ENCODE results near the gene TRIOBP. TPM values are rescaled to one million over a fixed set of nuclear protein-coding genes. Genes with fewer than 3 reads are reported as not detected.
"Not testable (repeated sequence)": the region's sequence is repeated elsewhere in the genome, so short reads cannot be mapped to it uniquely, and the experiment has no call there.

Gene TRIOBP
- total RNA-seq, 2 experiments from 2014 or later = 42.0 to 55.2 TPM

GRCh38 chr22:37684803-37685615, 11.8 kb upstream of the TRIOBP start:
- Mint-ChIP-seq H3K9me3 (ENCODE audit: low read depth) (no peaks in the 10 kb centered on the region), H3K4me1 (peaks cover 38% of the 10 kb centered on the region), H3K27me3 (no peaks in the 10 kb centered on the region), H3K36me3 (peaks cover 11% of the 10 kb centered on the region), H3K27ac (no peak overlapping the region), H3K4me3 (no peak overlapping the region)
- ATAC-seq = no peak
- DNase-seq = no peak
- CTCF ChIA-PET = interaction anchor here (0.7 to 41.1 kb wide), 9 partner anchors 8 to 135 kb away, joined by 3 to 1064 read pairs (median 5); partner anchors contain the start of genes GCAT, GGA1, LGALS1 and PDXP

GRCh38 chr22:37686002-37686982, 10.6 kb upstream of the TRIOBP start, which contains the start of gene NOL12:
Gene NOL12 (plus strand): TSS chr22:37686343. CDS start chr22:37686393, 50 bp downstream.
- no peaks in the 10 kb centered on the region for H3K9me3 Mint-ChIP-seq (ENCODE audit: low read depth)
- H3K27ac Mint-ChIP-seq = peak within 1 kb of the TSS; percentile 90
- ATAC-seq (peak; percentile 92), DNase-seq (peak; percentile 85)
- CTCF ChIA-PET = interaction anchor here (0.7 to 41.1 kb wide), 7 partner anchors 9 to 121 kb away, joined by 3 to 1064 read pairs (median 14); partner anchors contain the start of genes GCAT, GGA1, LGALS1 and PDXP
- peaks cover 27% of the 10 kb centered on the region for H3K4me1 Mint-ChIP-seq
- H3K36me3 Mint-ChIP-seq = peaks cover 14% of the 10 kb centered on the region
- H3K27me3 Mint-ChIP-seq = no peaks in the 10 kb centered on the region
- peak within 1 kb of the TSS; percentile 82 for H3K4me3 Mint-ChIP-seq

GRCh38 chr22:37690407-37690806, 6.4 kb upstream of the TRIOBP start:
- Mint-ChIP-seq H3K4me1 (peaks cover 19% of the 10 kb centered on the region), H3K27me3 (no peaks in the 10 kb centered on the region), H3K4me3 (no peak overlapping the region), H3K27ac (no peak overlapping the region), H3K9me3 (ENCODE audit: low read depth) (no peaks in the 10 kb centered on the region), H3K36me3 (peaks cover 28% of the 10 kb centered on the region)
- CTCF ChIA-PET = interaction anchor here (2.5 to 41.1 kb wide), 2 partner anchors 9 to 57 kb away, joined by 11 to 1064 read pairs; partner anchors contain the start of gene SH3BP1
- DNase-seq (no peak), ATAC-seq (no peak)

GRCh38 chr22:37690901-37691504, 5.8 kb upstream of the TRIOBP start:
- H3K4me1 Mint-ChIP-seq = peaks cover 20% of the 10 kb centered on the region
- no peak for DNase-seq
- no peak overlapping the region for H3K4me3 Mint-ChIP-seq
- no peak overlapping the region for H3K27ac Mint-ChIP-seq
- ATAC-seq = no peak
- H3K36me3 Mint-ChIP-seq = peaks cover 28% of the 10 kb centered on the region
- CTCF ChIA-PET = interaction anchor here (2.5 to 41.1 kb wide), 2 partner anchors 9 to 57 kb away, joined by 11 to 1064 read pairs; partner anchors contain the start of gene SH3BP1
- H3K27me3 Mint-ChIP-seq = no peaks in the 10 kb centered on the region
- H3K9me3 Mint-ChIP-seq (ENCODE audit: low read depth) = no peaks in the 10 kb centered on the region

GRCh38 chr22:37692627-37693285, 4.1 kb upstream of the TRIOBP start:
- DNase-seq (no peak), ATAC-seq (no peak)
- Mint-ChIP-seq H3K27me3 (no peaks in the 10 kb centered on the region), H3K36me3 (peaks cover 26% of the 10 kb centered on the region), H3K27ac (no peak overlapping the region), H3K4me1 (peaks cover 16% of the 10 kb centered on the region), H3K9me3 (ENCODE audit: low read depth) (no peaks in the 10 kb centered on the region), H3K4me3 (no peak overlapping the region)
- CTCF ChIA-PET = no interaction called here

GRCh38 chr22:37694131-37694530, 2.7 kb upstream of the TRIOBP start:
- not testable (repeated sequence) for DNase-seq; H3K27me3 Mint-ChIP-seq; ATAC-seq; H3K4me3 Mint-ChIP-seq; H3K9me3 Mint-ChIP-seq (ENCODE audit: low read depth); H3K4me1 Mint-ChIP-seq; H3K27ac Mint-ChIP-seq
- CTCF ChIA-PET = interaction anchor here (0.6 to 2.5 kb wide), 3 partner anchors 9 to 107 kb away, joined by 3 to 10 read pairs (median 3); no protein-coding TSS in a partner anchor
- H3K36me3 Mint-ChIP-seq = peaks cover 17% of the 10 kb centered on the region

- H3K9me3 Mint-ChIP-seq (ENCODE audit: low read depth); H3K27me3 Mint-ChIP-seq; H3K27ac Mint-ChIP-seq; ATAC-seq; DNase-seq: not testable (repeated sequence)
- Mint-ChIP-seq H3K4me3 (peak overlapping the region; percentile 13), H3K4me1 (peaks cover 10% of the 10 kb centered on the region), H3K36me3 (peaks cover 14% of the 10 kb centered on the region)
- CTCF ChIA-PET = interaction anchor here (1.1 to 2.5 kb wide), 4 partner anchors 13 to 167 kb away, joined by 3 to 10 read pairs (median 4); no protein-coding TSS in a partner anchor
Measured at GRCh38 chr22:37696260-37696656, 590 bp upstream of the TRIOBP start.

GRCh38 chr22:37697538-37697835, 639 bp downstream of the TRIOBP start:
- Mint-ChIP-seq H3K27me3 (no peaks in the 10 kb centered on the region), H3K4me1 (peaks cover 14% of the 10 kb centered on the region), H3K9me3 (ENCODE audit: low read depth) (no peaks in the 10 kb centered on the region), H3K4me3 (no peak overlapping the region), H3K27ac (no peak overlapping the region), H3K36me3 (peaks cover 9% of the 10 kb centered on the region)
- ATAC-seq = no peak
- DNase-seq = no peak
- CTCF ChIA-PET = interaction anchor here (1.1 kb wide), 1 partner anchor 16 kb away, joined by 3 read pairs; no protein-coding TSS in a partner anchor

GRCh38 chr22:37701141-37701786, 4.4 kb downstream of the TRIOBP start:
- H3K4me1 Mint-ChIP-seq = peaks cover 10% of the 10 kb centered on the region
- no peaks in the 10 kb centered on the region for H3K9me3 Mint-ChIP-seq (ENCODE audit: low read depth)
- no peaks in the 10 kb centered on the region for H3K27me3 Mint-ChIP-seq
- DNase-seq = no peak
- no peak overlapping the region for H3K27ac Mint-ChIP-seq
- H3K4me3 Mint-ChIP-seq = no peak overlapping the region
- no peak for ATAC-seq
- CTCF ChIA-PET = no interaction called here
- H3K36me3 Mint-ChIP-seq = no peaks in the 10 kb centered on the region

- H3K27me3 Mint-ChIP-seq = no peaks in the 10 kb centered on the region
- no peak overlapping the region for H3K4me3 Mint-ChIP-seq
- ATAC-seq = no peak
Measured at GRCh38 chr22:37703906-37704305, 7.1 kb downstream of the TRIOBP start.

GRCh38 chr22:37704645-37705044, 7.8 kb downstream of the TRIOBP start:
- CTCF ChIA-PET = interaction anchor here (0.7 kb wide), 1 partner anchor 653 kb away, joined by 3 read pairs; no protein-coding TSS in a partner anchor
- H3K27me3 Mint-ChIP-seq = no peaks in the 10 kb centered on the region
- no peak overlapping the region for H3K4me3 Mint-ChIP-seq
- DNase-seq (no peak), ATAC-seq (no peak)
- H3K9me3 Mint-ChIP-seq (ENCODE audit: low read depth) = no peaks in the 10 kb centered on the region
- peaks cover 7% of the 10 kb centered on the region for H3K4me1 Mint-ChIP-seq
- no peak overlapping the region for H3K27ac Mint-ChIP-seq
- H3K36me3 Mint-ChIP-seq = no peaks in the 10 kb centered on the region

More at GRCh38 chr22:37703906-37704305, 7.1 kb downstream of the TRIOBP start:
- Mint-ChIP-seq H3K36me3 (no peaks in the 10 kb centered on the region), H3K9me3 (ENCODE audit: low read depth) (no peaks in the 10 kb centered on the region), H3K27ac (no peak overlapping the region), H3K4me1 (peaks cover 7% of the 10 kb centered on the region)
- CTCF ChIA-PET = interaction anchor here (0.7 kb wide), 1 partner anchor 653 kb away, joined by 3 read pairs; no protein-coding TSS in a partner anchor
- DNase-seq = no peak

- Mint-ChIP-seq H3K4me3 (no peak overlapping the region), H3K36me3 (no peaks in the 10 kb centered on the region), H3K9me3 (ENCODE audit: low read depth) (no peaks in the 10 kb centered on the region), H3K27ac (no peak overlapping the region), H3K27me3 (no peaks in the 10 kb centered on the region), H3K4me1 (peaks cover 7% of the 10 kb centered on the region)
- DNase-seq (no peak), ATAC-seq (no peak)
- CTCF ChIA-PET = no interaction called here
Measured at GRCh38 chr22:37705205-37705604, 8.4 kb downstream of the TRIOBP start.

All from activated CD8-positive, alpha-beta memory T cell treated with anti-CD3 and anti-CD28 coated beads, Interleukin-2, amount 10 ng/mL, durations not matched to agents 7 days and 5 days (primary cell).